Measurements from ENCODE around the gene CABP5.

CABP5 gene

DNA sequence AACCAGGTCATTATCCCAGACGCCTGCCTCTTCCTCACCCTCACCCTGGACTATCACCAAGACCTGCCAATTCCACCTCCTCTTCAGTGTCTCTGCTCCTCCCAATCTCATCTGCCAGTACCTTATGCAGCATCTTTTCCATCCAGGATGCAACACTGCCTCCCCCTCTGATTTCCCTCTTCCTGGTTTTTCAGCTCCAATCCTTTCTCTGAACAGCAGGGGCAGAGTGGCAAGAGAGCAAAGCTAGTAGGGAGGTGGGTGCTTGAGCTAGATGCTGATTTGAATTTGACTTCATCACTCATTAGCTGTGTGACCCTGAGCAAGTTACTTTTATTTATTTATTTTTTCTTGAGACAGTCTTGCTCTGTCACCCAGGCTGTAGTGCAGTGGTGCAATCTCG is 25.6 kb upstream of the CABP5 start:
- Histone ChIP-seq H3K27me3 (ENCODE audit: insufficient read depth, insufficient read length) (no peaks in the 10 kb centered on the region), H3K36me3 (ENCODE audit: insufficient read depth, insufficient read length, low read length) (no peaks in the 10 kb centered on the region), H3K4me1 (ENCODE audit: insufficient read depth, insufficient read length) (no peaks in the 10 kb centered on the region), H3K9ac (ENCODE audit: insufficient read length, low read depth) (no peak overlapping the region), H3K4me3 (ENCODE audit: insufficient read length, low read depth) (no peak overlapping the region), H3K9me3 (ENCODE audit: insufficient read depth, low read length) (no peaks in the 10 kb centered on the region)
- DNase-seq (ENCODE audit: low read depth, low spot score) = peak; percentile 6
- no peak for TF ChIP-seq ZNF274 (IDR thresholded peaks at IDR 0.05; ENCODE audit: low read depth, low read length)
- no peak for TF ChIP-seq YY1 (IDR thresholded peaks at IDR 0.05; ENCODE audit: insufficient read depth, insufficient read length)
- no peak for TF ChIP-seq SUZ12 (IDR thresholded peaks at IDR 0.05; ENCODE audit: extremely low read depth, insufficient read depth, insufficient read length)

DNA sequence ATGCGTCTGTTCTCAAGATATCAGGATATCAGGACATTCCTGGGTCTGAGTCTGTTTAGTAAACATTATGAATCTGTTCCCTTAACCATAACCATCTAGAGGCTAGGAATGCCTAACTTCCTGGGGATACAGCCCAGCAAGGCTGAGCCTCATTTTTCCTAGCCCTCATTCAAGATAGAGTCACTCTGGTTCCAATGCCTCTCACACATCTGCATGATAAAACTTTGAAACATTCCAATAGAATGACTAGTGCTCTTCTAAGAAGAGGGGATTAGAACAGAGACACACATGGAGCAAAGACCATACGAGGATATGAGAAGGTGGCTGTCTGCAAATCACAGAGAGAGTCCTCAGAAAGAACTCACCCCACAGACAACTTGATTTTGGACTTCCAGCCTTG is 20.6 kb upstream of the CABP5 start:
- no peak overlapping the region for H3K9ac ChIP-seq (ENCODE audit: insufficient read length, low read depth)
- DNase-seq (ENCODE audit: low read depth, low spot score) = peak; percentile 65
- no peaks in the 10 kb centered on the region for H3K36me3 ChIP-seq (ENCODE audit: insufficient read depth, insufficient read length, low read length)
- no peak for TF ChIP-seq ZNF274 (IDR thresholded peaks at IDR 0.05; ENCODE audit: low read depth, low read length)
- no peak for TF ChIP-seq YY1 (IDR thresholded peaks at IDR 0.05; ENCODE audit: insufficient read depth, insufficient read length)
- no peak for TF ChIP-seq SUZ12 (IDR thresholded peaks at IDR 0.05; ENCODE audit: extremely low read depth, insufficient read depth, insufficient read length)
- peaks cover 2% of the 10 kb centered on the region for H3K4me1 ChIP-seq (ENCODE audit: insufficient read depth, insufficient read length)
- H3K4me3 ChIP-seq (ENCODE audit: insufficient read length, low read depth) = no peak overlapping the region
- H3K9me3 ChIP-seq (ENCODE audit: insufficient read depth, low read length) = no peaks in the 10 kb centered on the region
- H3K27me3 ChIP-seq (ENCODE audit: insufficient read depth, insufficient read length) = no peaks in the 10 kb centered on the region

DNA sequence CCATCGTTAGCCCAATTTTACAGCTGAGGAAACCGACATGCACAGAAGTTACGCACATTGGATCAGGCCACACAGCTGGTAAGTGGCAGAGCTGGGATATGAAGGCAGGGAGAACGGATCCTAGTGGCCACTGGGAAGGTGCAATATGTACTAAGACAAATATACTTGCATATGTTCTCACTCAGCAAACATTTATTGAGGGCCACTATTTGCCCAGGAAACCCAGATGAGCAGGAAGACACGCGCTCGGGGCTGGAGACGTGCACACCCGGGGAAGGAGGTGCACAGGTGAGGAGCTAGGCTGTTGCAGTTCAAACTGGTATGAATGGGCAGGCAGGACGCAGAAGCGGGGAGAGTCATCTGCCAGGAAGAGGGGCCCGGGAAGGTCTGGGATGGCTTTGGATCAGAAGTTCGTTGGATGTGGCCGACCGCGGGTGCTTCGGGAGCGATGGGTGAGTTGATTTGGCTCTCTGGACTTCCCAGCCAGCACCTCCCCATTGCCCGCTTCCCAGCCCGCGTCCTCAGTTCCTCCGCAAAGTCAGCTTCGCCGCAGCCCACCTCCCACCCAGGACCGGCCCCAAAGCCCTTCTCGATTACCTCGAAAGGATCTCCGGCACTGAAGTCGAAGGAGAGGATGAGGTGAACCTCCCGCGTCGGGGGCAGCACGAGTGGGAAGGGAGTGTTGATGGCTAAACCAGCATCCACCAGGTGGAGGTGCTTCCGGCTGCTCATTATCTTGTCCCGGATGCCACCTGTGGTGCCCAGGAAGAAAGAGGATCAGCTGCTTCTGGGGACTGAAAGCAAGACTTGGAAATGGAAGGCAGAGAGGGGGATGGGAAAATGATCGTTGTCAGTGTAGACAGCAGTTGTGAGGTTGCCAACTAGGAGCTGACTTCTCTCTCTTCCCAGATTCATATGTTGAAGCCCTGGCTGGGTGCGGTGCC is 17.8 kb upstream of the CABP5 start:
- Histone ChIP-seq H3K36me3 (ENCODE audit: insufficient read depth, insufficient read length, low read length) (no peaks in the 10 kb centered on the region), H3K9ac (ENCODE audit: insufficient read length, low read depth) (no peak overlapping the region), H3K9me3 (ENCODE audit: insufficient read depth, low read length) (no peaks in the 10 kb centered on the region), H3K4me1 (ENCODE audit: insufficient read depth, insufficient read length) (peaks cover 2% of the 10 kb centered on the region), H3K27me3 (ENCODE audit: insufficient read depth, insufficient read length) (no peaks in the 10 kb centered on the region), H3K4me3 (ENCODE audit: insufficient read length, low read depth) (no peak overlapping the region)
- TF ChIP-seq ZNF274 (IDR thresholded peaks at IDR 0.05; ENCODE audit: low read depth, low read length) (no peak), SUZ12 (IDR thresholded peaks at IDR 0.05; ENCODE audit: extremely low read depth, insufficient read depth, insufficient read length) (no peak), YY1 (IDR thresholded peaks at IDR 0.05; ENCODE audit: insufficient read depth, insufficient read length) (no peak)
- peak; percentile 18 for DNase-seq (ENCODE audit: low read depth, low spot score)

DNA sequence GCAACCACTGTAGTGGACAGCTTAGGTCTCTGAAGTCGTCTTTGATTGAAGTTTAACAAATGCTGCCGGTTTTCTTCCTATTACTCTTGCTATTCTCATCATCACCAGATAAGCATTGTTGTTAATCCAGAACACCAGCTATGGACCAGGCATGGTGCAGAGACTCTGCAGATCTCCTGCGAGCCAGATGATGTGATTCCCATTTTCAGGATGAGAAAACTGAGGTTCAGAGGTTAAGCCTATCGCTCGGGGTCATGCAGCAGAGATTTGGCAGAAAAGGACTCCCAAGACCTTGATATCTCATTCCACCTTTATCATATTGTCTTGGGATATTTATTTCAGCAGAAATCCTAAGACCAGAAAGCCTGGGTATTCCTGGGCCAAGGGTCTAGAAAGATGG is 16.5 kb upstream of the CABP5 start:
- no peak overlapping the region for H3K4me3 ChIP-seq (ENCODE audit: insufficient read length, low read depth)
- H3K36me3 ChIP-seq (ENCODE audit: insufficient read depth, insufficient read length, low read length) = no peaks in the 10 kb centered on the region
- H3K4me1 ChIP-seq (ENCODE audit: insufficient read depth, insufficient read length) = peaks cover 2% of the 10 kb centered on the region
- H3K9ac ChIP-seq (ENCODE audit: insufficient read length, low read depth) = no peak overlapping the region
- H3K9me3 ChIP-seq (ENCODE audit: insufficient read depth, low read length) = no peaks in the 10 kb centered on the region
- TF ChIP-seq YY1 (IDR thresholded peaks at IDR 0.05; ENCODE audit: insufficient read depth, insufficient read length) (no peak), ZNF274 (IDR thresholded peaks at IDR 0.05; ENCODE audit: low read depth, low read length) (no peak), SUZ12 (IDR thresholded peaks at IDR 0.05; ENCODE audit: extremely low read depth, insufficient read depth, insufficient read length) (no peak)
- no peak for DNase-seq (ENCODE audit: low read depth, low spot score)
- H3K27me3 ChIP-seq (ENCODE audit: insufficient read depth, insufficient read length) = no peaks in the 10 kb centered on the region

DNA sequence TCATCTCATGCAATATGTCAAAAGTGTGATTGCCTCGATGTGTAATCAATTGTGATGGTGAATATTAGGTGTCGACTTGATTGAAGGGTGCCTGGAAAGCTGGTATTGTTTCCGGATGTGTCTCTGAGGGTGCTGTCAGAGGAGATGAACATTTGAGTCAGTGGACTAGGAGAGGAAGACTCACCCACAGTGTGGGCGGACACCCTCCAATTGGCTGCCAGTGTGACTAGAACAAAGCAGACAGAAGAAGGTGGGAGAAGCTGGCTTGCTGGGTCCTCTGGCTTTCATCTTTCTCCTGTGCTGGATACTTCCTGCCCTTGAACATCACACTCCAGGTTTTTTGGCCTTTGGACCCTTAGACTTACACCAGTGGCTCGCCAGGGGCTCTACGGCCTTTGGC is 15.5 kb upstream of the CABP5 start:
- Histone ChIP-seq H3K4me3 (ENCODE audit: insufficient read length, low read depth) (no peak overlapping the region), H3K9me3 (ENCODE audit: insufficient read depth, low read length) (no peaks in the 10 kb centered on the region), H3K9ac (ENCODE audit: insufficient read length, low read depth) (no peak overlapping the region), H3K36me3 (ENCODE audit: insufficient read depth, insufficient read length, low read length) (no peaks in the 10 kb centered on the region), H3K27me3 (ENCODE audit: insufficient read depth, insufficient read length) (no peaks in the 10 kb centered on the region), H3K4me1 (ENCODE audit: insufficient read depth, insufficient read length) (peaks cover 2% of the 10 kb centered on the region)
- DNase-seq (ENCODE audit: low read depth, low spot score) = no peak
- TF ChIP-seq ZNF274 (IDR thresholded peaks at IDR 0.05; ENCODE audit: low read depth, low read length) (no peak), YY1 (IDR thresholded peaks at IDR 0.05; ENCODE audit: insufficient read depth, insufficient read length) (no peak), SUZ12 (IDR thresholded peaks at IDR 0.05; ENCODE audit: extremely low read depth, insufficient read depth, insufficient read length) (no peak)

DNA sequence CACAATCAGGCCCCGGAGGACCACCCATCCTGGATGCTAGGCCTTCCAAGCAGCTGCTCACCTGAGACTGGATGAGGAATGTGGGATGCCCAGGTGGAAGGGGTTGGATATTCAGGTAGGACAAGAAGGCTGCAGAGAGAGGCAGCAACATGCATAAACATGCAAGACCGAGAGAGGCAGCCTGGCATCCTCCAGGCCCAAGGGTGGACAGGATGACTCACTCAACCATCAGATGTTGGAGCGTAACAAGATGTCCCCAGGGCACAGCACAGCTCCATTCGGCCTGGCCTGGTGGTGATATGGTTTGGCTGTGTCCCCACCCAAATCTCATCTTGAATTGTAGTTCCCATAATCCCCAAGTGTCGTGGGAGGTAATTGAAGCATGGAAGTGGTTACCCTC is 10.0 kb upstream of the CABP5 start:
- no peak overlapping the region for H3K4me3 ChIP-seq (ENCODE audit: insufficient read length, low read depth)
- no peak for DNase-seq (ENCODE audit: low read depth, low spot score)
- TF ChIP-seq ZNF274 (IDR thresholded peaks at IDR 0.05; ENCODE audit: low read depth, low read length) = no peak
- no peak for TF ChIP-seq YY1 (IDR thresholded peaks at IDR 0.05; ENCODE audit: insufficient read depth, insufficient read length)
- no peak for TF ChIP-seq SUZ12 (IDR thresholded peaks at IDR 0.05; ENCODE audit: extremely low read depth, insufficient read depth, insufficient read length)
- no peak overlapping the region for H3K9ac ChIP-seq (ENCODE audit: insufficient read length, low read depth)
- H3K27me3 ChIP-seq (ENCODE audit: insufficient read depth, insufficient read length) = no peaks in the 10 kb centered on the region
- H3K4me1 ChIP-seq (ENCODE audit: insufficient read depth, insufficient read length) = no peaks in the 10 kb centered on the region
- no peaks in the 10 kb centered on the region for H3K36me3 ChIP-seq (ENCODE audit: insufficient read depth, insufficient read length, low read length)
- peaks cover 10% of the 10 kb centered on the region; the same call in 1 of the 2 replicates for H3K9me3 ChIP-seq (ENCODE audit: insufficient read depth, low read length)

DNA sequence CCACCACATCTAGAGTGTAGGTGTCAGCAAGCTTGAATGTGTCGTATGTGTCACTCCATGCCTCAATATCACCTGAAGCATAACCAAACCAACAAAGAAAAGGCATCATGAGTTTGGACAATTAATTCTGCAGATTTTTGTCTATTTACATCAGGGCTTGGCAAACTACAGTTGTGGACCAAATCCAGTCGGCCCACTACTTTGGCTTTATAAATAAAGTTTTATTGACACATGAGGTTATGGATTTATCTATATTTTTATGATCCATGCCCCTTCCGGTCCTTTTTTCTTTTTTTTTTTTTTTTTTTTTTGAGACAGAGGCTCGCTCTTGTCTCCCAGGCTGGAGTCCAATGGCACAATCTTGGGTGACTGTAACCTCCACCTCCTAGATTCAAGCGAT is 9.2 kb upstream of the CABP5 start:
- Histone ChIP-seq H3K9ac (ENCODE audit: insufficient read length, low read depth) (no peak overlapping the region), H3K9me3 (ENCODE audit: insufficient read depth, low read length) (peaks cover 10% of the 10 kb centered on the region; the same call in 1 of the 2 replicates), H3K27me3 (ENCODE audit: insufficient read depth, insufficient read length) (no peaks in the 10 kb centered on the region), H3K4me1 (ENCODE audit: insufficient read depth, insufficient read length) (no peaks in the 10 kb centered on the region), H3K36me3 (ENCODE audit: insufficient read depth, insufficient read length, low read length) (no peaks in the 10 kb centered on the region), H3K4me3 (ENCODE audit: insufficient read length, low read depth) (no peak overlapping the region)
- no peak for TF ChIP-seq SUZ12 (IDR thresholded peaks at IDR 0.05; ENCODE audit: extremely low read depth, insufficient read depth, insufficient read length)
- TF ChIP-seq YY1 (IDR thresholded peaks at IDR 0.05; ENCODE audit: insufficient read depth, insufficient read length) = no peak
- no peak for TF ChIP-seq ZNF274 (IDR thresholded peaks at IDR 0.05; ENCODE audit: low read depth, low read length)
- DNase-seq (ENCODE audit: low read depth, low spot score) = no peak

Data from NT2/D1 (cell line).